GM12878 (cell line): ENCODE data around the gene GLUD1. TPM values are rescaled to one million over a fixed set of nuclear protein-coding genes. Genes with fewer than 3 reads are reported as not detected.

Experiments
- ATAC-seq: fragments of 200-7000 bp; cut with Tn5 transposase; 3 replicates; pipeline ENCODE4 v1.9.1; 2020; ENCODE audit warnings: mild to moderate bottlenecking, moderate library complexity
- BruUV-seq: library from RNA; stranded (reverse); fragments of 400-500 nt; replicated peaks from 2 replicates; lab custom pipeline; 2021; lab: Mats Ljungman, UMichigan
- CTCF ChIA-PET: fragments of 300-600 bp; sonication (Branson Sonifier 250); formaldehyde crosslinking; extraction: SDS; loops from one replicate; lab custom pipeline; 2021; ENCODE audit warnings: inconsistent platforms; lab: Yijun Ruan, JAX
- POLR2A ChIA-PET: fragments of 350-600 bp; formaldehyde crosslinking; extraction: SDS; loops from one replicate; lab custom pipeline; 2021; ENCODE audit warnings: inconsistent platforms; lab: Charles Lee
- RAD21 ChIA-PET: fragments of 300-600 bp; sonication (Branson Sonifier 250); formaldehyde crosslinking; loops from one replicate; lab custom pipeline; 2023; ENCODE audit warnings: antibody characterized with exemption; ENCODE audit not compliant: unreplicated experiment; lab: Charles Lee
- SMC1A ChIA-PET: fragments of 300-600 bp; sonication (Branson Sonifier 250); formaldehyde crosslinking; loops from one replicate; lab custom pipeline; 2023; ENCODE audit not compliant: unreplicated experiment, uncharacterized antibody; lab: Charles Lee
- DNase-seq: peaks from one replicate; pipeline ENCODE4 v3.0.0-alpha.2; 2011; ENCODE audit warnings: low read depth, low spot score
- FAIRE-seq: peaks from 3 replicates; lab custom pipeline; 2011; peaks lifted over from hg19 to GRCh38; lab: Jason Lieb, UNC
- H2AFZ ChIP-seq: 2 replicates; pipeline ENCODE4 v1.6.0; 2011; ENCODE audit warnings: low read depth, low read length, control low read depth; ENCODE audit not compliant: control insufficient read depth
- H3K27ac ChIP-seq: 2 replicates; pipeline ENCODE4 v1.5.1; 2011; ENCODE audit warnings: control low read depth; ENCODE audit not compliant: control insufficient read depth, insufficient read depth
- H3K27me3 ChIP-seq, 2 experiments: replicated peaks in 1 of 2; 2 replicates each; pipeline versions ENCODE4 v1.6.0 to v1.6.1; 2011; ENCODE audit warnings: low read length in 1 of 2; ENCODE audit not compliant: control insufficient read depth in 2 of 2, insufficient read depth in 2 of 2
- H3K36me3 ChIP-seq, 2 experiments: 2 replicates each; pipeline ENCODE4 v1.5.1; 2011; ENCODE audit warnings: low read length in 1 of 2; ENCODE audit not compliant: control insufficient read depth in 2 of 2, insufficient read depth in 2 of 2
- H3K4me1 ChIP-seq: 2 replicates; pipeline ENCODE4 v1.6.1; 2011; ENCODE audit warnings: mild to moderate bottlenecking, low read length, moderate library complexity, mixed read lengths; ENCODE audit not compliant: control insufficient read depth, insufficient read depth
- H3K4me2 ChIP-seq: 2 replicates; pipeline ENCODE4 v1.6.0; 2011; ENCODE audit warnings: control low read depth; ENCODE audit not compliant: control insufficient read depth, insufficient read depth
- H3K4me3 ChIP-seq: fragments of 200-600 bp; sonication (generic); 2 replicates; pipeline ENCODE4 v1.5.1; 2016
- H3K79me2 ChIP-seq: 2 replicates; pipeline ENCODE4 v1.6.0; 2011; ENCODE audit warnings: low read length; ENCODE audit not compliant: control insufficient read depth, insufficient read depth
- H3K9ac ChIP-seq: 2 replicates; pipeline ENCODE4 v1.8.0; 2011; ENCODE audit warnings: low read length, control low read depth, mixed read lengths; ENCODE audit not compliant: control insufficient read depth, insufficient read depth
- H3K9me3 ChIP-seq: replicated peaks from 3 replicates; pipeline ENCODE4 v1.5.1; 2011; ENCODE audit warnings: mild to moderate bottlenecking, low read length; ENCODE audit not compliant: control insufficient read depth, insufficient read depth
- H4K20me1 ChIP-seq: 2 replicates; pipeline ENCODE4 v1.6.0; 2011; ENCODE audit not compliant: control insufficient read depth, insufficient read depth
- BMI1 ChIP-seq: fragments of 450-650 bp; IDR thresholded peaks from 2 replicates; pipeline ENCODE4 v1.6.1; 2016; ENCODE audit warnings: mild to moderate bottlenecking, moderate library complexity, borderline replicate concordance
- CEBPB ChIP-seq, 2 experiments: fragments of 150-350 bp in 1 of 2; IDR thresholded peaks; 2 replicates each; pipeline ENCODE4 v1.6.1; 2012 to 2014; ENCODE audit warnings: low read depth in 2 of 2, low read length in 2 of 2, borderline replicate concordance in 1 of 2, inconsistent platforms in 1 of 2
- EP300 ChIP-seq, 2 experiments: fragments of 150-350 bp in 1 of 2; IDR thresholded peaks; 2 replicates each; pipeline ENCODE4 v1.6.1; 2011 to 2012; ENCODE audit warnings: low read depth in 2 of 2, low read length in 2 of 2, borderline replicate concordance in 1 of 2, improper control_type of control experiment in 1 of 2, inconsistent platforms in 1 of 2; ENCODE audit not compliant: control insufficient read depth in 1 of 2
- HDGF ChIP-seq: fragments of 450-650 bp; IDR thresholded peaks from 2 replicates; pipeline ENCODE4 v1.6.1; 2016; ENCODE audit warnings: antibody characterized with exemption
- PBX3 ChIP-seq: IDR thresholded peaks from 2 replicates; pipeline ENCODE4 v1.6.1; 2011; ENCODE audit warnings: mild to moderate bottlenecking, low read depth, low read length, moderate library complexity; ENCODE audit not compliant: insufficient replicate concordance
- SMARCA5 ChIP-seq: fragments of 450-650 bp; IDR thresholded peaks from 2 replicates; pipeline ENCODE4 v1.6.1; 2017; ENCODE audit warnings: mild to moderate bottlenecking
- SREBF1 ChIP-seq: IDR thresholded peaks from 2 replicates; pipeline ENCODE4 v1.6.1; 2012; ENCODE audit warnings: mild to moderate bottlenecking, low read length
- SREBF2 ChIP-seq: IDR thresholded peaks from 2 replicates; pipeline ENCODE4 v1.6.1; 2012; ENCODE audit warnings: mild to moderate bottlenecking, low read length
- TAF1 ChIP-seq: IDR thresholded peaks from 2 replicates; pipeline ENCODE4 v1.6.1; 2011; ENCODE audit warnings: mild to moderate bottlenecking, low read depth, low read length, borderline replicate concordance
- WGBS: methylation state at CpG from one replicate; pipeline ENCODE4 v1.1.6; 2016; ENCODE audit warnings: low lambda C conversion rate; ENCODE audit not compliant: insufficient replicate concordance, insufficient coverage; ENCODE audit errors: missing lambda C conversion rate; 5-methylcytosine and 5-hydroxymethylcytosine counted together
- in situ Hi-C: fragments of 300-500 bp; cut with MboI; formaldehyde crosslinking; loops from 9 replicates; pipeline ENCODE4 v1.14.3; 2018; ENCODE audit warnings: mixed read lengths
- intact Hi-C: fragments of 100-400 bp; cut with micrococcal nuclease; formaldehyde crosslinking; loops from one replicate; pipeline ENCODE4 v1.14.2; 2022; ENCODE audit not compliant: unreplicated experiment
- polyA plus RNA-seq, 11 experiments: library from polyadenylated mRNA; depleted of rRNA in 4 of 11; unstranded in 6 of 11; stranded (reverse) in 5 of 11; fragments of >200 nt; fragmentation: Nextera tagmentation in 4 of 11; fragmentation: Illumina TruSeq in 1 of 11; extraction: Ambion mirVana in 4 of 11; extraction: Trizol in 1 of 11; gene quantifications; 1 replicate in 1 of 11; 2 replicates in 10 of 11; pipeline versions ENCODE4 v1.2.1 to v1.2.3, GENCODE V29; 2011 to 2016; ENCODE audit warnings: inconsistent platforms in 2 of 11, missing spikeins in 2 of 11, low read depth in 1 of 11
- total RNA-seq, 4 experiments: library from RNA; depleted of rRNA in 3 of 4; stranded (reverse); fragments of >200 nt in 3 of 4; fragmentation: Illumina TruSeq in 1 of 4; extraction: Trizol in 1 of 4; gene quantifications; 2 replicates each; pipeline versions ENCODE4 v1.2.1 to v1.2.3, GENCODE V29; 2013 to 2021
- TF ChIP-seq, protein P1 (sequence below): fragments of 450-650 bp; IDR thresholded peaks from 2 replicates; pipeline ENCODE4 v1.6.1; 2017; ENCODE audit warnings: borderline replicate concordance
- TF ChIP-seq, protein P2 (sequence below): IDR thresholded peaks from 2 replicates; pipeline ENCODE4 v1.6.1; 2012; ENCODE audit warnings: mild to moderate bottlenecking, low read depth, low read length
- TF ChIP-seq, protein P3 (sequence below): fragments of 450-650 bp; IDR thresholded peaks from 2 replicates; pipeline ENCODE4 v1.6.1; 2017; ENCODE audit warnings: low read depth, mild to moderate bottlenecking, moderate library complexity

GLUD1 gene
- total and polyA plus RNA-seq, 10 of the 15 experiments (the other 5 are each of a cell fraction or from before 2014, with no cell fraction given): 26.1 to 109 (median 81.4) TPM

GRCh38 chr10:87038286-87038717, 56.3 kb downstream of the GLUD1 start:
- FAIRE-seq: no peak
- CTCF ChIA-PET: interaction anchor here (0.9 kb wide), 1 partner anchor 25 kb away, joined by 3 read pairs; no protein-coding TSS in a partner anchor
- no peak overlapping the region for H2AFZ ChIP-seq
- no peak for TF ChIP-seq SREBF2
- no peak for TF ChIP-seq PBX3
- TF ChIP-seq, protein P1, sequence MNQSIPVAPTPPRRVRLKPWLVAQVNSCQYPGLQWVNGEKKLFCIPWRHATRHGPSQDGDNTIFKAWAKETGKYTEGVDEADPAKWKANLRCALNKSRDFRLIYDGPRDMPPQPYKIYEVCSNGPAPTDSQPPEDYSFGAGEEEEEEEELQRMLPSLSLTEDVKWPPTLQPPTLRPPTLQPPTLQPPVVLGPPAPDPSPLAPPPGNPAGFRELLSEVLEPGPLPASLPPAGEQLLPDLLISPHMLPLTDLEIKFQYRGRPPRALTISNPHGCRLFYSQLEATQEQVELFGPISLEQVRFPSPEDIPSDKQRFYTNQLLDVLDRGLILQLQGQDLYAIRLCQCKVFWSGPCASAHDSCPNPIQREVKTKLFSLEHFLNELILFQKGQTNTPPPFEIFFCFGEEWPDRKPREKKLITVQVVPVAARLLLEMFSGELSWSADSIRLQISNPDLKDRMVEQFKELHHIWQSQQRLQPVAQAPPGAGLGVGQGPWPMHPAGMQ: no peak
- TF ChIP-seq SMARCA5: no peak
- no peak for TF ChIP-seq TAF1
- no peak for TF ChIP-seq HDGF
- no peak for TF ChIP-seq SREBF1
- no peak for TF ChIP-seq EP300 (IDR thresholded peaks at IDR 0.05; ENCODE audit: borderline replicate concordance in 1 of 2, control insufficient read depth in 1 of 2, low read depth in 2 of 2, low read length in 2 of 2)
- TF ChIP-seq CEBPB (IDR thresholded peaks at IDR 0.05; ENCODE audit: borderline replicate concordance in 1 of 2, low read depth in 2 of 2, low read length in 2 of 2): no peak
- TF ChIP-seq, protein P2, sequence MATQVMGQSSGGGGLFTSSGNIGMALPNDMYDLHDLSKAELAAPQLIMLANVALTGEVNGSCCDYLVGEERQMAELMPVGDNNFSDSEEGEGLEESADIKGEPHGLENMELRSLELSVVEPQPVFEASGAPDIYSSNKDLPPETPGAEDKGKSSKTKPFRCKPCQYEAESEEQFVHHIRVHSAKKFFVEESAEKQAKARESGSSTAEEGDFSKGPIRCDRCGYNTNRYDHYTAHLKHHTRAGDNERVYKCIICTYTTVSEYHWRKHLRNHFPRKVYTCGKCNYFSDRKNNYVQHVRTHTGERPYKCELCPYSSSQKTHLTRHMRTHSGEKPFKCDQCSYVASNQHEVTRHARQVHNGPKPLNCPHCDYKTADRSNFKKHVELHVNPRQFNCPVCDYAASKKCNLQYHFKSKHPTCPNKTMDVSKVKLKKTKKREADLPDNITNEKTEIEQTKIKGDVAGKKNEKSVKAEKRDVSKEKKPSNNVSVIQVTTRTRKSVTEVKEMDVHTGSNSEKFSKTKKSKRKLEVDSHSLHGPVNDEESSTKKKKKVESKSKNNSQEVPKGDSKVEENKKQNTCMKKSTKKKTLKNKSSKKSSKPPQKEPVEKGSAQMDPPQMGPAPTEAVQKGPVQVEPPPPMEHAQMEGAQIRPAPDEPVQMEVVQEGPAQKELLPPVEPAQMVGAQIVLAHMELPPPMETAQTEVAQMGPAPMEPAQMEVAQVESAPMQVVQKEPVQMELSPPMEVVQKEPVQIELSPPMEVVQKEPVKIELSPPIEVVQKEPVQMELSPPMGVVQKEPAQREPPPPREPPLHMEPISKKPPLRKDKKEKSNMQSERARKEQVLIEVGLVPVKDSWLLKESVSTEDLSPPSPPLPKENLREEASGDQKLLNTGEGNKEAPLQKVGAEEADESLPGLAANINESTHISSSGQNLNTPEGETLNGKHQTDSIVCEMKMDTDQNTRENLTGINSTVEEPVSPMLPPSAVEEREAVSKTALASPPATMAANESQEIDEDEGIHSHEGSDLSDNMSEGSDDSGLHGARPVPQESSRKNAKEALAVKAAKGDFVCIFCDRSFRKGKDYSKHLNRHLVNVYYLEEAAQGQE: no peak
- no peak for TF ChIP-seq BMI1
- TF ChIP-seq, protein P3, sequence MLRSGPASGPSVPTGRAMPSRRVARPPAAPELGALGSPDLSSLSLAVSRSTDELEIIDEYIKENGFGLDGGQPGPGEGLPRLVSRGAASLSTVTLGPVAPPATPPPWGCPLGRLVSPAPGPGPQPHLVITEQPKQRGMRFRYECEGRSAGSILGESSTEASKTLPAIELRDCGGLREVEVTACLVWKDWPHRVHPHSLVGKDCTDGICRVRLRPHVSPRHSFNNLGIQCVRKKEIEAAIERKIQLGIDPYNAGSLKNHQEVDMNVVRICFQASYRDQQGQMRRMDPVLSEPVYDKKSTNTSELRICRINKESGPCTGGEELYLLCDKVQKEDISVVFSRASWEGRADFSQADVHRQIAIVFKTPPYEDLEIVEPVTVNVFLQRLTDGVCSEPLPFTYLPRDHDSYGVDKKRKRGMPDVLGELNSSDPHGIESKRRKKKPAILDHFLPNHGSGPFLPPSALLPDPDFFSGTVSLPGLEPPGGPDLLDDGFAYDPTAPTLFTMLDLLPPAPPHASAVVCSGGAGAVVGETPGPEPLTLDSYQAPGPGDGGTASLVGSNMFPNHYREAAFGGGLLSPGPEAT: no peak
- TF ChIP-seq, all 136 proteins: peak for 0
- H3K79me2 ChIP-seq: no peaks in the 10 kb centered on the region
- no peaks in the 10 kb centered on the region for H3K9me3 ChIP-seq
- ChIA-PET RAD21 (no interaction called here), POLR2A (interaction anchor here (0.5 kb wide), 1 partner anchor 291 kb away, joined by 5 read pairs; no protein-coding TSS in a partner anchor), SMC1A (no interaction called here)
- H3K9ac ChIP-seq: no peak overlapping the region
- no TSS peak for BruUV-seq
- H3K4me1 ChIP-seq: no peaks in the 10 kb centered on the region
- WGBS: 51% methylated on average over 3 of the region's 3 CpGs
- intact Hi-C loops: no loop called here
- no peaks in the 10 kb centered on the region for H3K36me3 ChIP-seq
- no peak overlapping the region for H3K27ac ChIP-seq
- ATAC-seq (no peak), DNase-seq (no peak)
- in situ Hi-C loops: no loop called here
- H4K20me1 ChIP-seq: no peaks in the 10 kb centered on the region
- H3K27me3 ChIP-seq: no peaks in the 10 kb centered on the region; a peak in 2 of 4 replicates
- H3K4me3 ChIP-seq: no peak overlapping the region
- H3K4me2 ChIP-seq: no peak overlapping the region
